Mesothelial cell of epicardium (in vitro differentiated cells): ENCODE results near the gene RYR3. TPM values are rescaled to one million over a fixed set of nuclear protein-coding genes. Genes with fewer than 3 reads are reported as not detected.
A peak's percentile ranks its signal among the peaks of the same experiment; 100 is the strongest.

Experiments
- DNase-seq, 2 experiments: peaks; one replicate each; pipeline ENCODE4 v3.0.0; 2021; ENCODE audit warnings: low spot score in 2 of 2; ENCODE audit not compliant: unreplicated experiment in 2 of 2
- H3K27ac Mint-ChIP-seq: 2 replicates; pipeline ENCODE4 v1.8.0; 2021; ENCODE audit warnings: mixed read lengths
- H3K27me3 Mint-ChIP-seq: 2 replicates; pipeline ENCODE4 v1.8.0; 2021; ENCODE audit warnings: low read depth, mixed read lengths
- H3K36me3 Mint-ChIP-seq: 2 replicates; pipeline ENCODE4 v1.8.0; 2021; ENCODE audit warnings: mixed read lengths
- H3K4me1 Mint-ChIP-seq: 2 replicates; pipeline ENCODE4 v1.8.0; 2021; ENCODE audit warnings: mixed read lengths
- H3K4me3 Mint-ChIP-seq: 2 replicates; pipeline ENCODE4 v1.8.0; 2021; ENCODE audit warnings: mild to moderate bottlenecking, moderate library complexity, mixed read lengths
- H3K9me3 Mint-ChIP-seq: 2 replicates; pipeline ENCODE4 v1.8.0; 2021; ENCODE audit warnings: mixed read lengths
- total RNA-seq: library from RNA; stranded (reverse); gene quantifications from 3 replicates; pipeline ENCODE4 v1.2.1, GENCODE V29; 2021
- TF ChIP-seq, protein P1 (sequence below): fragments of 200-600 bp; sonication (generic); IDR thresholded peaks from one replicate; pipeline ENCODE4 v1.5.0; 2021; ENCODE audit warnings: antibody characterized with exemption; ENCODE audit not compliant: unreplicated experiment

The RYR3 gene
- total RNA-seq, 1 donor from 2014 or later = 3.8 TPM

DNA sequence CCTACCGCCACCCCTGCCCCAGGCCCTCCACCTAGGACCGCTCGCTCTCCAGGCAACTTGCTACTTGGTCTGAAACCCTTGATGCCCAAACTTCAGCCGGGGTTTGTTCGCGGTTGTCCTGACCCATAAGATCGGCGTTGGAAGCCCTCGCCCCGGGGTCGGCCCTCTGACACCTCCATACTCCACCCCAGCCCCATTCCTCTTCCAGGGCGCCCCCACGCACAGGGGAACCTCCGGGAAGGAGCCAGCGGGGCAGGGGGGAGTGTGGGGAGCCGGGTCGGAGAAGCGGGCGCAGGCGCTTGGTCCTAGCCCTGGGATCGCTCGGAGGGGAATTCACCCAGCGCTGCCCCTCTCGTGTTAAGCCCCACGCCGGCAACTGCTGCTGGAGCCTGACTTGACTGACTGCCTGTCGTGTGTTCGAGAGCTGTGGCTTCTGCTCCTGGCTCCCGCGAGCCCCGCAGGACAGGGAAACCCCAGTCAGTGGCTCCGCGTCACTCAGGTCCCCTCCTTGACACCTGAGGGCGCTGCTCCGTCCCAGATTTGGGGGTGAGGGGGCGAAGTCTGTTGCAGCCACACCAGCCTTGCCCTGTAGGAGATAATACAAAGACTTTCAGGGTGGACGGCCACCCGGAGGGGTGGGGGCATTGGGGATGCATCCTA, 675 bp downstream of the RYR3 start:
- no peaks in the 10 kb centered on the region for H3K36me3 Mint-ChIP-seq
- peaks cover 74% of the 10 kb centered on the region for H3K27me3 Mint-ChIP-seq
- no peak overlapping the region for H3K27ac Mint-ChIP-seq
- TF ChIP-seq, protein P1, sequence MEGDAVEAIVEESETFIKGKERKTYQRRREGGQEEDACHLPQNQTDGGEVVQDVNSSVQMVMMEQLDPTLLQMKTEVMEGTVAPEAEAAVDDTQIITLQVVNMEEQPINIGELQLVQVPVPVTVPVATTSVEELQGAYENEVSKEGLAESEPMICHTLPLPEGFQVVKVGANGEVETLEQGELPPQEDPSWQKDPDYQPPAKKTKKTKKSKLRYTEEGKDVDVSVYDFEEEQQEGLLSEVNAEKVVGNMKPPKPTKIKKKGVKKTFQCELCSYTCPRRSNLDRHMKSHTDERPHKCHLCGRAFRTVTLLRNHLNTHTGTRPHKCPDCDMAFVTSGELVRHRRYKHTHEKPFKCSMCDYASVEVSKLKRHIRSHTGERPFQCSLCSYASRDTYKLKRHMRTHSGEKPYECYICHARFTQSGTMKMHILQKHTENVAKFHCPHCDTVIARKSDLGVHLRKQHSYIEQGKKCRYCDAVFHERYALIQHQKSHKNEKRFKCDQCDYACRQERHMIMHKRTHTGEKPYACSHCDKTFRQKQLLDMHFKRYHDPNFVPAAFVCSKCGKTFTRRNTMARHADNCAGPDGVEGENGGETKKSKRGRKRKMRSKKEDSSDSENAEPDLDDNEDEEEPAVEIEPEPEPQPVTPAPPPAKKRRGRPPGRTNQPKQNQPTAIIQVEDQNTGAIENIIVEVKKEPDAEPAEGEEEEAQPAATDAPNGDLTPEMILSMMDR = no peak
- DNase-seq = no peak
- peaks cover 13% of the 10 kb centered on the region for H3K4me1 Mint-ChIP-seq
- H3K4me3 Mint-ChIP-seq = peak overlapping the region; percentile 44
- no peaks in the 10 kb centered on the region for H3K9me3 Mint-ChIP-seq

DNA sequence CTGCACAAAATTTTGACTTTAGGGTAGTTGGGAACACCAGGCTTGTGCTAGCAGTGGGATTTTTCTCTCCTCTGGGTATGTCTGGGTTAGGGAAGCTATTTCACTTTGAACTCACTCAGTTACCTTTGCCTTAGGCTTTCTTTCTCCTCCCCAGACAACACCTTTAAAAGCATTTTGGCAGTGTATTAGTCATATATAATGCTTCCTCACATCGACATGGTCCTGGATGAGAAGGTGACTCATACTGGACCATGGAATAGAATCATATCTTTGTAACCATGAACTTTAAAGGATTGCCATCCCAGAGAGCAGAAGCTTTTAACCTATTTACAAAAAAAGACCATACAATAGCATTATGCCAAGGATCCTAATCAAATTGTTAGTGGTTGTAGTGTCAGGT, 2.7 kb downstream of the RYR3 start:
- TF ChIP-seq, protein P1 = no peak
- no peak for DNase-seq
- peaks cover 13% of the 10 kb centered on the region for H3K4me1 Mint-ChIP-seq
- H3K27ac Mint-ChIP-seq = no peak overlapping the region
- H3K27me3 Mint-ChIP-seq = peaks cover 71% of the 10 kb centered on the region
- H3K4me3 Mint-ChIP-seq = no peak overlapping the region
- H3K9me3 Mint-ChIP-seq = no peaks in the 10 kb centered on the region
- no peaks in the 10 kb centered on the region for H3K36me3 Mint-ChIP-seq

DNA sequence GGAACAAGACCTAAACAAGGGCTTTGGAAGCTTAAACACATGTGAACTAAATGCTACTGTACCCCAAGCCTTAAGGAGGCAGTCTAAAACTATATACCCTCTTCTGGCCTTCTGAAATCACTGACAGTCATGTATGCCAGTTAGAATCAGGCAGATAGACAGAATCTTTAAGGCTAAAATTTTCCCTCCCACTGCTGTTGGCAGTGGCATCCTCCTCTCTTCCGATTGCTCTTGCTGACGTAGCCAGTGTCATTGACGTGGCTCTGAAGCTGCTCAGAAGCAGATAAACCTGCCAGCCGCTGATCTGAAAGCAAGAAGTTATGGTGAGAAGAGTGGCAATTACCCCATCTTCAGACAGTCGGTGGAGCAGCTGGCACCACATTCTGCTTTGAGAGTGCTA, 3.3 kb downstream of the RYR3 start:
- no peak overlapping the region for H3K4me3 Mint-ChIP-seq

DNA sequence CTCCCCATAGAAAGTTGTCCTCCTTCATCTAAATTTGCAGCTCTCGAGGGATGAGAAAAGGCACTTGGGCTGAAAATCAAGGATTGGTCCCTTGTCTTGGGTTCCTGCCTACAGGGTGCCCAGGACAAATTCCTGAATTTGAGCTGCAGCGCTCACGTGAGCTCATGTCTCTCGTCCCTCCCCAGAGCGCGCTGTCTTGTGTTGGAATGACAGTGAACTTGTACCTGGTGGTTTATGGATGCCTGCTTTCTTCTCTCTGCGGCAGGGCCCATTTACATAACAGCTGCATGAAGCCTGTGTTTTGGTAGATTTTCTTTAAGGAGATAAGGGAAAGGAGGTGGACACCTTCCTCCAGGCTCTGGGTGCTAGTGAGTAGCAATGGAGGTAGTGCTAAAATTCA, 4.3 kb downstream of the RYR3 start:
- H3K4me3 Mint-ChIP-seq = no peak overlapping the region
- H3K9me3 Mint-ChIP-seq = no peaks in the 10 kb centered on the region
- H3K27me3 Mint-ChIP-seq = peaks cover 67% of the 10 kb centered on the region
- no peak for DNase-seq
- H3K27ac Mint-ChIP-seq = no peak overlapping the region
- no peaks in the 10 kb centered on the region for H3K36me3 Mint-ChIP-seq
- TF ChIP-seq, protein P1 = no peak
- peaks cover 13% of the 10 kb centered on the region for H3K4me1 Mint-ChIP-seq

More for the DNA sequence above, 3.3 kb downstream of the RYR3 start:
- no peaks in the 10 kb centered on the region for H3K9me3 Mint-ChIP-seq
- H3K27me3 Mint-ChIP-seq = peaks cover 72% of the 10 kb centered on the region
- TF ChIP-seq, protein P1 = no peak
- no peak overlapping the region for H3K27ac Mint-ChIP-seq
- H3K4me1 Mint-ChIP-seq = peaks cover 13% of the 10 kb centered on the region
- DNase-seq = no peak
- no peaks in the 10 kb centered on the region for H3K36me3 Mint-ChIP-seq

DNA sequence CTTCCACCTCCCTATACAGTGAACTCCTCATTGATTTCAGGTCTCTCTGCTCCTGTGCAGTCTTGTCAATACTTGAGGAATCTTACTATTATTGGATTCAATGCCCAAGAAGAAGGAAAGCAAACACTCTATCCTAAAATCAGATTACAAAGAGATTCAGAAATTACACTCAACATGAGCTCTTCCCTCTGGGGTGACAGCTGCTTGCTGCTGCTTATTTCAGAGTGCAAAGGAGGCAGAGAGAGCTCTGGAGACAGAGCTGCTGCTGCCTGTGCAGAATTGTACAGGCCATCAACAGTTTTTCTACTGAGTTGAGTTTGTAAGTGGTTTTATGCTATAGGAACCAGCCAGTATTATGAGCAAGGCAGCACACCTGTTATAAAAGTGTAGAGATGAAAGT, 7.1 kb downstream of the RYR3 start:
- H3K27ac Mint-ChIP-seq = no peak overlapping the region
- peaks cover 49% of the 10 kb centered on the region for H3K27me3 Mint-ChIP-seq
- H3K4me1 Mint-ChIP-seq = peaks cover 8% of the 10 kb centered on the region
- no peaks in the 10 kb centered on the region for H3K9me3 Mint-ChIP-seq
- no peaks in the 10 kb centered on the region for H3K36me3 Mint-ChIP-seq
- no peak overlapping the region for H3K4me3 Mint-ChIP-seq
- no peak for DNase-seq
- TF ChIP-seq, protein P1 = no peak
